ENCODE measurements around the gene OLFM1.

The OLFM1 gene

DNA sequence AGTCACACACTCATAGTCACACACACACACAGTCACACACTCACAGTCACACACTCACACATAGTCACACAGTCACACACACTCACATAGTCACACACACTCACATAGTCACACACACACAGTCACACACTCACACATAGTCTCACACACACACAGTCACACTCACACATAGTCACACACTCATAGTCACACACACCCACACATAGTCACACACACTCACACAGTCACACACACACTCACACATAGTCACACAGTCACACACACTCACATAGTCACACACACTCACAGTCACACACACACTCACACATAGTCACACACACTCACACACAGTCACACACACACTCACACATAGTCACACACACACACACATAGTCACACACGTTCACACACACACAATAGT, 4.1 kb downstream of the OLFM1 start:
- TF ChIP-seq, protein P1, sequence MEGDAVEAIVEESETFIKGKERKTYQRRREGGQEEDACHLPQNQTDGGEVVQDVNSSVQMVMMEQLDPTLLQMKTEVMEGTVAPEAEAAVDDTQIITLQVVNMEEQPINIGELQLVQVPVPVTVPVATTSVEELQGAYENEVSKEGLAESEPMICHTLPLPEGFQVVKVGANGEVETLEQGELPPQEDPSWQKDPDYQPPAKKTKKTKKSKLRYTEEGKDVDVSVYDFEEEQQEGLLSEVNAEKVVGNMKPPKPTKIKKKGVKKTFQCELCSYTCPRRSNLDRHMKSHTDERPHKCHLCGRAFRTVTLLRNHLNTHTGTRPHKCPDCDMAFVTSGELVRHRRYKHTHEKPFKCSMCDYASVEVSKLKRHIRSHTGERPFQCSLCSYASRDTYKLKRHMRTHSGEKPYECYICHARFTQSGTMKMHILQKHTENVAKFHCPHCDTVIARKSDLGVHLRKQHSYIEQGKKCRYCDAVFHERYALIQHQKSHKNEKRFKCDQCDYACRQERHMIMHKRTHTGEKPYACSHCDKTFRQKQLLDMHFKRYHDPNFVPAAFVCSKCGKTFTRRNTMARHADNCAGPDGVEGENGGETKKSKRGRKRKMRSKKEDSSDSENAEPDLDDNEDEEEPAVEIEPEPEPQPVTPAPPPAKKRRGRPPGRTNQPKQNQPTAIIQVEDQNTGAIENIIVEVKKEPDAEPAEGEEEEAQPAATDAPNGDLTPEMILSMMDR (IDR thresholded peaks at IDR 0.05): no peak

DNA sequence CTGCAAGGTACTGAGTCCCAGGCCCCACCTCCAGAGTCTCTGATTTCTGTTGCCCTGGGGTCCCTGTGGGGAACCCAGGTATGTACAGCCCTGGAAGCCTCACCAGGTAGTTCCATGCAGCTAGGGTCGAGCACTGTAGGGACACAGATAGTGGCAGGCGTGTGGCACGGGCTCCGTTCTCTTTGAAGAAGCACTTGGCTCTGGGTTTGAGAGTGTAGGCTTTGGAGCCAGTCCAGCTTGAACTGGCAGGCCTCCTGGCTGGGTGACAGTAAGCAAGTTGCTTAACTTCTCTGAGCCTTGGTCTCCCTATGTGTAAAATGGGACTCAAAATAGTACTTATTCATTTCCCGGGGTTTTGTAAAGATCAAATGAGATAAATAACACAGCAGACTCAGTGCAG, 5.6 kb downstream of the OLFM1 start:
- TF ChIP-seq, protein P1 (IDR thresholded peaks at IDR 0.05): no peak

DNA sequence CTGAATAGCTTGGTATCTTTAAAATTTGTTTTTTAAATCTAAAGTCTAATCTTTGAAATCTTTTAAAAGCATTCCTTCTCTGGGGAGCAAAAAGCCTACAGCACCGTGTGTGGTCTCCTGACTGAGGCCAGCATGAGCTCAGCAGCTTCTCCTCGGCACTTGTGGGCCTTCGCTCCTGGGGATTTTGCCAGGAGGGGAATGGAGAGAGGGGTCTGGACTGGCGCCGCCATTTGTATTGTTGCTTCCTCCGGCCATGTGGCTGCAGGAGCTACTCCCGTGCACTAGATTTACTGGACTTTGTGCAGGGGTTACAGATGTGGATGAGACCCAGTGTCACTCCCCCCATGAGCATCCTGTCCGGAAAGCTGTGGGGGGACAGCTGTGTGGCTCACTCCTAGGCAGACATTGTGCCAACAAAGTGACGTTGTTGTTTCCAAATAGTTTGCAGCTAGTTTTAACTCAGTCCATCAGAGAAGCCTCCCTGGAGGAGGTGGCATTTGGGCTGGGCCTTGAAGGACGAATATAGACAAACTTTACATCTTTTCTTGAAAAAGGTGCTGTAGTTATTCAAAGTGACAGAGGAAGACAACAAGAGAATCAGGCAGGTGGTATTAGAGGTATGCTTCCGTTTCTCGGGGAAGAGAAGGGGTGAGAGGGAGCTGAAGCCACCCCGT, 6.6 kb downstream of the OLFM1 start:
- TF ChIP-seq, protein P1 (IDR thresholded peaks at IDR 0.05): no peak

DNA sequence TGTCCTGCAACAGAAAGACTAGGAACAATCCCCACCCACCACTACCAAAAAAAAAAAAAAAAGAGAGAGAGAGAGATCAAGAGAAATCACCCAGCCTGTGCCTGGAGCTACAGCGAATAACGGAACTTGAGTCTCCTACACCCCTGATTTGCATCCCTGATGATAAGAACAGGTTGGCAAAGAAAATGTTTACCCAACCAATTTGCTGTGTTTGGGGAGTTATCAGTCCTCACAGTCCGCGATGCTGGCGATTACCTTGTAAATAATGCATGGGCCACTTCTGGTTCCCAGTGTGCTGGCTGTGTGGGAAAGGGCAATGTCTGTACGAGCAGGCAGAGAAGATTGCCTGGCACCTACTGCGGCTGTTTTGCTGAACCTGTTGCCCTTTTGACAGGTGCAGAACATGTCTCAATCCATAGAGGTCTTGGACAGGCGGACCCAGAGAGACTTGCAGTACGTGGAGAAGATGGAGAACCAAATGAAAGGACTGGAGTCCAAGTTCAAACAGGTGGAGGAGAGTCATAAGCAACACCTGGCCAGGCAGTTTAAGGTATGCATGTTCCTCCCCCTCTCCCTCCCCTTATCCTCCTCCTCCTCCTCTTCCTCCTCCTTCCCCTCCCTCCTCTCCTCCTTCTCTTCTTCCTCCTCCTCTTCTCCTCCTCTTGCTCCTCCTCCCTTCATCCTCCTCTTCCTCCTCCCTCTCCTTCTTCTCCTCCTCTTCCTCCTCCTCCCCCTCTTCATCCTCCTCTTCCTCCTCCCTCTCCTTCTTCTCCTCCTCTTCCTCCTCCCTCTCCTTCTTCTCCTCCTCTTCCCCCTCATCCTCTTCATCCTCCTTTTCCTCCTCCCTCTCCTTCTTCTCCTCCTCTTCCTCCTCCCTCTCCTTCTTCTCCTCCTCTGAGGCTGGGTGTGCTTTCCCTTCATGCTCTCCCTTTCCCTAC, 8.3 kb downstream of the OLFM1 start:
- TF ChIP-seq, protein P1 (IDR thresholded peaks at IDR 0.05): no peak

DNA sequence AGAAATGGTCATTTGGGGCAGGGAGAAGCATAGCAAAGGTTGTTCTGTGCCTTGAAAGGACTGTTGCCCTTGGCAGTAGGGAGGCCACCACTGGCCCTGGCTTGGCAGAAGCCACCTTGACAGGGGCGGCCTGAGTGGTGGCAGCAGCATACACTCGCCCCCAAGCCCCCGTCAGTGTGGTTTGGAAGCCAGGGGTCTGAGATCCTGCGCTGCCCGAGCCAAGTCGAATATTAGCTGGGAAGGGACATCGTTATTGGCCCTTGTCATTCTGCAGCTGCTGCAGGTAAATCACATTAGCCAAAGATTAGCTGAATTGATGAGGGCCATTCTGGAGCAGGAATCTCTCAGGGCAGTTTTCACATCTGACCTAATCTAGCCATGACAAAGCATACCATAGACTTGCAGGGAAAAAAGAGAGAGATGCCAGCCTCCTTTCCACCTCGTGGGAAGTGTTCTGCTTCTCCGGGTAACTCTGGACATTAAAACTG, 9.0 kb downstream of the OLFM1 start:
- TF ChIP-seq, protein P1 (IDR thresholded peaks at IDR 0.05): no peak

DNA sequence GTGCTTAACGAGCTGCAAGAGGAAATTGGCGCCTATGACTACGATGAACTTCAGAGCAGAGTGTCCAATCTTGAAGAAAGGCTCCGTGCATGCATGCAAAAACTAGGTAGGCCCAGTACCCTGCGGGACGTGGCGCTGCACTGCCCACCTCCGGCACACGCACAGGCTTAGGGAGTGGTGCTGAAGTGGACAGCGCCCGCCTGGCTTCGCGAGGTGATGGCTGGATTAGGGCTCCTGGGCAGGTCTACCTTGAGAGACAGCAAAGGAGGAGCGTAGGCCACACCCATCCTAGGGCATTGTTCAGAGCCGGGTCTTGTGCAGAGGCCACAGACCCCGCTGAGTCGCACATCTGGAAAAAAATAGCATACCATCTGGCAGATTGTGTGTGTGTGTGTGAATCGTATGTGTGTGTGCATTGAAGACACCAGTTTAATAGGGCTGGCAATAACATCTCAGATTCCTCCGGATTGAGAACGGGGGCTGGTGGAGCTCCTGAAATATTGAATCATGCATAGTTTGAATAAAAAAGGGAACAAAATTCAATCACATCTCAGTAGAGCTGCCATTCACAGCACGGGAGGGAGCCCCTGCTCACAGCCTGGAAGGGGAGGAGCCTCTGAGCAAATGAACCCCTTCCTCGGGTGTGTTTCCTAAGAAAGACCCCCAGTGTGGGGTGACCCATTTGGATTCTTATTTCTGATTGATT, 11.1 kb downstream of the OLFM1 start:
- TF ChIP-seq, protein P1 (IDR thresholded peaks at IDR 0.05): no peak

DNA sequence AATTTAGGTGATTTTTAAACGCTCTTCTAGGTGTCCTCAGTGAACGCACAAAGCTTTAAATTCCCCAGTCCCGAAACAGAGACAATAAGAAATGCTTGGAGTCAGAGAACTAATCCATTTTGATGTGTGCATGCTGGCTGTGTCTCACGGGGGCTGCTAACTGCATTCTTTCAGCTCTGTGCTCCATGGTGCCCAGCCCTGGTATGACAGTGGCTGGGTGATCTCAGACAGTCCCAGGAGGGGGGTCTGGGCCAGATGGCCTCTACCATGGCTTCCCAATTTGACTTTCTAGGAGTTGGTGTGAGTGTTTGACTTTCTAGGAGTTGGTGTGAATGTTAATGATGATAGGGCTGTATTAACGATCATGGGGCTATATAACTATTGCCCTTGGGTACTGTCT, 12.1 kb downstream of the OLFM1 start:
- TF ChIP-seq, protein P1 (IDR thresholded peaks at IDR 0.05): no peak

Measured in LNCAP (cell line).